Peyer's patch (tissue), 4 donors: ENCODE results near the gene SMG7. TPM values are rescaled to one million over a fixed set of nuclear protein-coding genes. Genes with fewer than 3 reads are reported as not detected.

ENCODE experiments used
- DNase-seq, 3 donors: peaks; one replicate each; pipeline ENCODE4 v3.0.0-alpha.2; 2017 to 2019
- H3K27ac ChIP-seq, 4 donors: fragments of 200-600 bp; sonication (generic); one replicate each; pipeline ENCODE4 v1.5.1; 2016 to 2019
- H3K27me3 ChIP-seq, 2 donors: fragments of 200-600 bp; sonication (generic); one replicate each; pipeline ENCODE4 v1.5.1; 2019
- H3K36me3 ChIP-seq, 3 donors: fragments of 200-600 bp; sonication (generic); one replicate each; pipeline ENCODE4 v1.5.1; 2016 to 2019
- H3K4me1 ChIP-seq, 4 donors: fragments of 200-600 bp; sonication (generic); one replicate each; pipeline ENCODE4 v1.5.1; 2016 to 2019
- H3K4me3 ChIP-seq, 4 donors: fragments of 200-600 bp; sonication (generic); 1 replicate in 3 of 4; 2 replicates in 1 of 4; pipeline ENCODE4 v1.5.1; 2016 to 2019; ENCODE audit warnings: mild to moderate bottlenecking in 1 of 4
- H3K9me3 ChIP-seq, 4 donors: fragments of 200-600 bp; sonication (generic); one replicate each; pipeline ENCODE4 v1.5.1; 2016 to 2019; ENCODE audit warnings: mild to moderate bottlenecking in 1 of 4
- CTCF ChIP-seq, 6 experiments: fragments of 450-650 bp in 4 of 6; fragments of 200-600 bp in 2 of 6; sonication (generic) in 1 of 6; IDR thresholded peaks; one replicate each; pipeline ENCODE4 v1.5.1; 2017 to 2019; ENCODE audit warnings: antibody characterized with exemption in 6 of 6, mild to moderate bottlenecking in 3 of 6, moderate library complexity in 1 of 6
- POLR2A ChIP-seq, 2 donors: fragments of 450-650 bp; IDR thresholded peaks; one replicate each; pipeline ENCODE4 v1.5.1; 2017; ENCODE audit warnings: antibody characterized with exemption in 2 of 2, mild to moderate bottlenecking in 2 of 2, moderate library complexity in 2 of 2
- total RNA-seq, 4 donors: library from RNA; depleted of rRNA; stranded (reverse); fragments of >200 nt; gene quantifications; one replicate each; pipeline ENCODE4 v1.1.0, GENCODE V29; 2016

The SMG7 gene
- total RNA-seq, 4 donors from 2014 or later, result 46.2 to 72.7 (median 54.3) TPM

DNA sequence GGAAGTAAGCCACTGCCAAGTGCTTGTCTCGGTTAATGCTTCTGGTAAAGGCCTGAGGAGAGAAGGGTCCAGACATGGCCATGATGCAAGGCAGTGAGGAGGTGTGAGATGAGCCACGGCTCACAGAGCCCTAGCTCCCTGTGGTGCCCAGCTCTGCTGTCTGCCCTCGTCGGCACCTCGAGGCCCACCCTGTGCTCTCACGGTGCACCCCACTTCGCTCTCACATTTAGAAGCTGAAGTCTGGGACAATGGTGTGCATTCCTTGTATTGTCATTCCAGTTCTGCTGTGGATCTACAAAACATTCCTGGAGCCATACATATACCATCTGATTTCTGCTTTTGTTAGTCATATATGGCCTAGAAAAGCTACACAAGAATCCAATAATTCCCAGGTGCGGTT lies 114.6 kb downstream of the SMG7 start:
- H3K27ac ChIP-seq, result no peak overlapping the region
- DNase-seq, result no peak
- no peaks in the 10 kb centered on the region for H3K9me3 ChIP-seq
- no peak overlapping the region for H3K4me3 ChIP-seq
- H3K36me3 ChIP-seq, result no peaks in the 10 kb centered on the region
- TF ChIP-seq POLR2A (IDR thresholded peaks at IDR 0.05) (no peak), CTCF (IDR thresholded peaks at IDR 0.05) (no peak)
- H3K4me1 ChIP-seq, result peaks cover 0 to 16% (median 4%) of the 10 kb centered on the region in 4 donors
- no peaks in the 10 kb centered on the region for H3K27me3 ChIP-seq

DNA sequence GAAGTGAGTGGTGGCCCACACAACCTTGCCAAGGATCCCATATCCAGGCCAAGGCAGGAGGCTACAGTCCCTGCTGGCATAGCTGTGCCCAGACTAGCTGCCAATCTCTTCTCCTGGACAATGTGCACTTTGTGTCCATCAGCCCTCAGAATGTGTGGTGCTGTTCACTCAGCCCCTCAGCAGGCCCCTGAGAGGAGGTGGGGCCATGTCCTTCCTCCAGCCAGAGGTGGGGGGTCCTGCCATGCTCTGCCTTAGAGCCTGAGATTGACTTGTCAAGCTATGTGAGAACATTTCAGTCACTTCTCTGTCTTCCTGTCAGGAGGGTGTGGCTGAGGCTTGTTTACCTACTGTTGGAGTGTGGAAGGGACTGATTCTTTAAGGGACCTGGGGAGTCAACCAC lies 116.5 kb downstream of the SMG7 start:
- no peaks in the 10 kb centered on the region for H3K27me3 ChIP-seq
- no peak for DNase-seq
- TF ChIP-seq CTCF (IDR thresholded peaks at IDR 0.05) (no peak), POLR2A (IDR thresholded peaks at IDR 0.05) (no peak)
- H3K4me1 ChIP-seq, result peaks cover 0 to 21% (median 4%) of the 10 kb centered on the region in 4 donors
- no peaks in the 10 kb centered on the region for H3K36me3 ChIP-seq
- no peak overlapping the region for H3K4me3 ChIP-seq
- no peaks in the 10 kb centered on the region for H3K9me3 ChIP-seq
- H3K27ac ChIP-seq, result peak overlapping the region in 3 of 4 donors; percentile 25 to 83 (median 61)

GRCh38 chr1:183589384-183589783 lies 117.1 kb downstream of the SMG7 start:
- Histone ChIP-seq H3K27me3 (no peaks in the 10 kb centered on the region), H3K4me1 (peaks cover 0 to 21% (median 4%) of the 10 kb centered on the region in 4 donors), H3K4me3 (peak overlapping the region in 1 of 4 donors; percentile 0), H3K9me3 (no peaks in the 10 kb centered on the region), H3K36me3 (no peaks in the 10 kb centered on the region), H3K27ac (peak overlapping the region in 2 of 4 donors; percentile 61 to 83)
- TF ChIP-seq POLR2A (IDR thresholded peaks at IDR 0.05) (no peak), CTCF (IDR thresholded peaks at IDR 0.05) (no peak)
- DNase-seq, result no peak

- H3K27ac ChIP-seq, result peak overlapping the region; percentile 27 to 83 (median 58)
- H3K9me3 ChIP-seq, result no peaks in the 10 kb centered on the region
- peak in 1 of 3 donors; percentile 41 for DNase-seq
- H3K36me3 ChIP-seq, result no peaks in the 10 kb centered on the region
- peaks cover 0 to 21% (median 4%) of the 10 kb centered on the region in 4 donors for H3K4me1 ChIP-seq
- TF ChIP-seq CTCF (IDR thresholded peaks at IDR 0.05), result no peak
- no peak for TF ChIP-seq POLR2A (IDR thresholded peaks at IDR 0.05)
- H3K27me3 ChIP-seq, result no peaks in the 10 kb centered on the region
- H3K4me3 ChIP-seq, result peak overlapping the region in 1 of 4 donors; percentile 0
These were observed 117.6 kb downstream of the SMG7 start for GRCh38 chr1:183589874-183590243.

DNA sequence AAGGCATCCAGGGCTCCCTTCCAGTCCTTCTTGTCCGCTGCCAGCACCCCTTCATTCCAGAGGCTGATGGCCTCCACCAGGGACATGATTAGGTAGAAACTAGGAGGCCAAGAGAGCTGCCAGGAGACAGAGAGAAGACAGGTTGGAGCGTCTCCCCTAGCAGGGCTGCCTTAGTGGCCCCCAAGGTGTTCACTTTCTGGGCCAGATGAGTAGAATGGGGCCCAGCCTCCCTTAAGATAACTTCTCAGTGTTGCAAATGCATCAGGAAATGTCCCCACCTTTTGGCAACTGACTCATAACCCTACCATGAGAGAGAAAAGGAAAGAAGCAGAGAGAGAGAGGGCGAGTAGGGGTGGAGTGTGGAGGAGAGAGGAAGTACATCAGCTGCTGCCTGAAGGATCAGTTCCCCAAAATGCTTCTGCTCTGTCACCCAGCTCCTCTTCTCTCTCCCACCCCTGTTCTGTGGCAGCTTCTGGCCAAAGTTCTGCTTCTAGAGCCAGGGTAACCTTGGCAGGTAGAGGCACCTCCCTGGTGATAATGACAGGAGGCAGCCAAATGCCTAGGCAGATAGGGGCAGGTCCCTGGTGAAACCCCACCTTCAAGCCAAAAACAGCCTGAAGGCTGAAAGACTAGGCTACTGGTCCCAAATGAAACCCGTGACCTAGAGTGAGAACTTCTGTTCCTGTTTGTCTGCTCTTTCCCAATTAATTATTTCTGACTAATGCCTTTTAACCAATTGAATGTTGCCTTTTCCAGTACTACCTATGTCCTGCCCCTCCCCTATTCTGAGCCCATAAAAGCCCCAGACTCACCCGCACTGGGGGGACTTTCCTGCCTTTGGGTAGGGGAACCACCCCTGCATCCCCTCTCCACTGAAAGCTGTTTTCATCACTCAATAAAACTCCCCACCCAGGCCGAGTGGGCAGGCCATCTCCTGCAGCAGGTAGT lies 118.2 kb downstream of the SMG7 start, which contains the start of gene NCF2:
Gene NCF2 (minus strand): TSS at position 216 of the 948 bp plus-strand sequence. CDS start 130 bp downstream, at position 86.
- peak in 2 of 3 donors; percentile 69 to 79 for DNase-seq
- no peaks in the 10 kb centered on the region for H3K27me3 ChIP-seq
- H3K9me3 ChIP-seq, result no peaks in the 10 kb centered on the region
- H3K4me1 ChIP-seq, result peaks cover 0 to 21% (median 4%) of the 10 kb centered on the region in 4 donors
- H3K36me3 ChIP-seq, result no peaks in the 10 kb centered on the region
- TF ChIP-seq CTCF (IDR thresholded peaks at IDR 0.05) (no peak), POLR2A (IDR thresholded peaks at IDR 0.05) (no peak)
- peak within 1 kb of the TSS; percentile 27 to 83 (median 58) for H3K27ac ChIP-seq
- peak within 1 kb of the TSS in 1 of 4 donors; percentile 0 for H3K4me3 ChIP-seq
